H1 (cell line): ENCODE results near the gene MCM9. TPM values are rescaled to one million over a fixed set of nuclear protein-coding genes. Genes with fewer than 3 reads are reported as not detected.
A peak's percentile ranks its signal among the peaks of the same experiment; 100 is the strongest.

Experiments used
- CTCF ChIA-PET: fragments of 300-600 bp; sonication (Branson Sonifier 250); formaldehyde crosslinking; loops from one replicate; lab custom pipeline; 2021; ENCODE audit not compliant: partially characterized antibody; lab: Charles Lee
- POLR2A ChIA-PET: fragments of 300-600 bp; sonication (Branson Sonifier 250); formaldehyde crosslinking; loops from one replicate; lab custom pipeline; 2021; ENCODE audit warnings: inconsistent platforms; ENCODE audit not compliant: partially characterized antibody; lab: Charles Lee
- DNase-seq, 2 experiments: peaks; one replicate each; pipeline versions ENCODE4 v3.0.0 to v3.0.0-alpha.2; 2010 to 2022; ENCODE audit warnings: low spot score in 2 of 2, low read depth in 1 of 2, mixed read lengths in 1 of 2
- FAIRE-seq: peaks from 2 replicates; lab custom pipeline; 2011; peaks lifted over from hg19 to GRCh38; lab: Jason Lieb, UNC
- H2AFZ ChIP-seq: 2 replicates; pipeline ENCODE4 v1.8.1; 2012; ENCODE audit warnings: low read length, inconsistent platforms
- H2AK5ac ChIP-seq: 2 replicates; pipeline ENCODE4 v1.6.1; 2013; ENCODE audit warnings: low read depth, low read length
- H2BK120ac ChIP-seq: replicated peaks from 2 replicates; pipeline ENCODE3; 2013; ENCODE audit warnings: low read depth, low read length, inconsistent platforms
- H2BK12ac ChIP-seq: 2 replicates; pipeline ENCODE4 v1.6.1; 2013; ENCODE audit warnings: low read depth, low read length
- H2BK15ac ChIP-seq: 2 replicates; pipeline ENCODE4 v1.6.1; 2013; ENCODE audit warnings: low read length
- H2BK20ac ChIP-seq: 2 replicates; pipeline ENCODE4 v1.6.1; 2013; ENCODE audit warnings: low read length
- H2BK5ac ChIP-seq: 2 replicates; pipeline ENCODE4 v1.6.1; 2013; ENCODE audit warnings: low read depth, low read length
- H3K14ac ChIP-seq: 2 replicates; pipeline ENCODE4 v1.6.1; 2013; ENCODE audit warnings: inconsistent platforms; ENCODE audit not compliant: insufficient read length
- H3K18ac ChIP-seq: 2 replicates; pipeline ENCODE4 v1.6.1; 2013; ENCODE audit warnings: low read length; ENCODE audit errors: extremely low read depth
- H3K23ac ChIP-seq: 2 replicates; pipeline ENCODE4 v1.6.1; 2013; ENCODE audit warnings: inconsistent platforms; ENCODE audit not compliant: insufficient read length
- H3K23me2 ChIP-seq: 2 replicates; pipeline ENCODE4 v1.6.1; 2013; ENCODE audit warnings: low read depth, low read length
- H3K27ac ChIP-seq: 2 replicates; pipeline ENCODE4 v1.6.1; 2011; ENCODE audit warnings: low read depth, low read length, inconsistent platforms
- H3K27me3 ChIP-seq, 4 experiments: replicated peaks in 1 of 4; 1 replicate in 1 of 4; 2 replicates in 3 of 4; pipeline versions ENCODE4 v1.6.1 to v1.8.1; 2011 to 2013; ENCODE audit warnings: low read length in 3 of 4, mild to moderate bottlenecking in 3 of 4, inconsistent platforms in 2 of 4, mixed read lengths in 2 of 4, moderate library complexity in 1 of 4; ENCODE audit not compliant: control insufficient read depth in 3 of 4, insufficient read depth in 3 of 4; ENCODE audit errors: extremely low read depth in 1 of 4
- H3K36me3 ChIP-seq, 4 experiments: 2 replicates each; pipeline versions ENCODE4 v1.6.1 to v1.8.1; 2011 to 2013; ENCODE audit warnings: mild to moderate bottlenecking in 4 of 4, low read length in 3 of 4, moderate library complexity in 2 of 4, control low read depth in 1 of 4, inconsistent platforms in 1 of 4; ENCODE audit not compliant: insufficient read depth in 4 of 4, control insufficient read depth in 2 of 4
- H3K4ac ChIP-seq: replicated peaks from 2 replicates; pipeline ENCODE3; 2013; ENCODE audit warnings: low read length, low read depth, mixed read lengths, inconsistent platforms; ENCODE audit not compliant: insufficient read length
- H3K4me1 ChIP-seq, 4 experiments: replicated peaks in 1 of 4; 1 replicate in 1 of 4; 2 replicates in 3 of 4; pipeline versions ENCODE4 v1.6.1 to v1.8.1; 2011 to 2013; ENCODE audit warnings: low read length in 3 of 4, inconsistent platforms in 2 of 4, mixed read lengths in 1 of 4; ENCODE audit not compliant: insufficient read depth in 4 of 4, control insufficient read depth in 3 of 4
- H3K4me2 ChIP-seq, 2 experiments: 2 replicates each; pipeline versions ENCODE4 v1.6.1 to v1.8.1; 2011 to 2013; ENCODE audit warnings: low read depth in 2 of 2, low read length in 2 of 2, control low read depth in 1 of 2, inconsistent platforms in 1 of 2, mild to moderate bottlenecking in 1 of 2; ENCODE audit not compliant: insufficient read depth in 1 of 2
- H3K4me3 ChIP-seq, 4 experiments: fragments of 200-600, 300-600 bp in 1 of 4; sonication (generic), shearing (Covaris generic), sonication (Bioruptor Twin) in 1 of 4; 2 replicates each; pipeline versions ENCODE4 v1.5.1 to v1.8.1; 2011 to 2016; ENCODE audit warnings: low read length in 4 of 4, low read depth in 3 of 4, control low read depth in 2 of 4, inconsistent platforms in 2 of 4, mild to moderate bottlenecking in 2 of 4, mixed read lengths in 1 of 4, moderate library complexity in 1 of 4; ENCODE audit not compliant: insufficient read depth in 2 of 4; ENCODE audit errors: extremely low read depth in 1 of 4
- H3K56ac ChIP-seq: replicated peaks from 2 replicates; pipeline ENCODE3; 2013; ENCODE audit warnings: low read depth, mild to moderate bottlenecking, mixed read lengths, low read length, inconsistent platforms; ENCODE audit not compliant: insufficient read length
- H3K79me1 ChIP-seq: 2 replicates; pipeline ENCODE4 v1.6.1; 2013; ENCODE audit warnings: low read depth, low read length, control low read depth
- H3K79me2 ChIP-seq, 2 experiments: 2 replicates each; pipeline versions ENCODE4 v1.6.1 to v1.8.1; 2012 to 2013; ENCODE audit warnings: low read length in 2 of 2, mild to moderate bottlenecking in 2 of 2, inconsistent platforms in 1 of 2; ENCODE audit not compliant: insufficient read depth in 2 of 2, control insufficient read depth in 1 of 2
- H3K9ac ChIP-seq, 4 experiments: replicated peaks in 1 of 4; 1 replicate in 1 of 4; 2 replicates in 3 of 4; pipeline versions ENCODE4 v1.6.1 to v1.8.1; 2011 to 2013; ENCODE audit warnings: low read depth in 3 of 4, low read length in 3 of 4, control low read depth in 2 of 4, mild to moderate bottlenecking in 2 of 4, moderate library complexity in 2 of 4, inconsistent platforms in 1 of 4; ENCODE audit errors: extremely low read depth in 1 of 4
- H3K9me3 ChIP-seq, 2 experiments: 2 replicates each; pipeline versions ENCODE4 v1.6.1 to v1.8.1; 2012 to 2013; ENCODE audit warnings: mild to moderate bottlenecking in 2 of 2, moderate library complexity in 2 of 2, control low read depth in 1 of 2, inconsistent platforms in 1 of 2, low read depth in 1 of 2, low read length in 1 of 2, mixed read lengths in 1 of 2; ENCODE audit not compliant: insufficient read depth in 2 of 2
- H4K20me1 ChIP-seq, 2 experiments: replicated peaks in 1 of 2; 2 replicates each; pipeline versions ENCODE3 to v1.8.1; 2011 to 2013; ENCODE audit warnings: inconsistent platforms in 2 of 2, low read length in 2 of 2, mild to moderate bottlenecking in 1 of 2; ENCODE audit not compliant: insufficient read depth in 2 of 2, control insufficient read depth in 1 of 2
- H4K5ac ChIP-seq: 2 replicates; pipeline ENCODE4 v1.6.1; 2013; ENCODE audit warnings: low read length, low read depth, mixed read lengths, inconsistent platforms; ENCODE audit not compliant: insufficient read length
- H4K8ac ChIP-seq: 2 replicates; pipeline ENCODE4 v1.8.0; 2013; ENCODE audit warnings: mild to moderate bottlenecking, moderate library complexity, low read length, inconsistent platforms; ENCODE audit not compliant: insufficient read depth; ENCODE audit errors: extremely low read depth
- H4K91ac ChIP-seq: replicated peaks from 2 replicates; pipeline ENCODE3; 2013; ENCODE audit warnings: low read length, mixed read lengths, inconsistent platforms; ENCODE audit not compliant: insufficient read length
- TCF12 ChIP-seq: IDR thresholded peaks from 2 replicates; pipeline ENCODE4 v1.6.1; 2011; ENCODE audit warnings: low read depth, mild to moderate bottlenecking, low read length
- TEAD4 ChIP-seq: IDR thresholded peaks from 2 replicates; pipeline ENCODE4 v1.6.1; 2012; ENCODE audit warnings: low read depth, low read length, inconsistent platforms, mixed read lengths
- WGBS, 2 experiments: shearing (Covaris generic) in 1 of 2; methylation state at CpG; one replicate each; pipeline versions ENCODE4 v1.1.6 to v1.1.7; 2013 to 2015; ENCODE audit warnings: low lambda C conversion rate in 2 of 2, mixed read lengths in 2 of 2, inconsistent platforms in 1 of 2, low coverage in 1 of 2, missing lambda C conversion rate in 1 of 2; ENCODE audit not compliant: insufficient replicate concordance in 2 of 2, insufficient coverage in 1 of 2, insufficient read length in 1 of 2; ENCODE audit errors: extremely low coverage in 1 of 2, missing lambda C conversion rate in 1 of 2; 5-methylcytosine and 5-hydroxymethylcytosine counted together
- polyA plus RNA-seq, 7 experiments: library from polyadenylated mRNA; depleted of rRNA in 3 of 7; stranded (reverse) in 5 of 7; unstranded in 2 of 7; fragments of >200 nt in 5 of 7; fragments of 200-250 nt in 2 of 7; gene quantifications; 1 replicate in 5 of 7; 2 replicates in 1 of 7; 4 replicates in 1 of 7; pipeline versions ENCODE4 v1.2.1 to v1.2.3, GENCODE V29; 2011 to 2013; ENCODE audit warnings: missing spikeins in 2 of 7, mixed read lengths in 2 of 7
- total RNA-seq: library from RNA; stranded (reverse); fragmentation: NEBNext Ultra II Directional; extraction: Animal tissue kit (Norgen Biotek cat#: 25700); gene quantifications from 2 replicates; pipeline ENCODE4 v1.2.1, GENCODE V29; 2021
- TF ChIP-seq, protein P1 (sequence below), 3 experiments: IDR thresholded peaks; 1 replicate in 2 of 3; 2 replicates in 1 of 3; pipeline versions ENCODE4 v1.5.1 to v1.6.1; 2011; ENCODE audit warnings: low read length in 3 of 3, mild to moderate bottlenecking in 3 of 3, inconsistent platforms in 2 of 3, low read depth in 1 of 3, moderate library complexity in 1 of 3; ENCODE audit not compliant: insufficient read depth in 1 of 3; ENCODE audit errors: control extremely low read depth in 1 of 3

Gene MCM9
- total and polyA plus RNA-seq, 2 of the 8 experiments (the other 6 are each of a cell fraction or from before 2014, with no cell fraction given), result 3.7 to 11.4 TPM

GRCh38 chr6:118930680-118931079 is 4.3 kb downstream of the MCM9 start:
- H3K27ac ChIP-seq, result no peak overlapping the region

More at GRCh38 chr6:118930680-118931079, 4.3 kb downstream of the MCM9 start:
- Histone ChIP-seq H3K4me1 (peaks cover 0 to 2% (median 0%) of the 10 kb centered on the region in 4 experiments; a peak in 2 of 7 replicates), H3K79me2 (peaks cover 0 to 21% of the 10 kb centered on the region in 2 experiments; a peak in 2 of 4 replicates), H2BK5ac (no peak overlapping the region), H3K56ac (no peak overlapping the region)
- FAIRE-seq, result no peak
- TF ChIP-seq TEAD4 (peak; percentile 60; the same call in 1 of the 2 replicates), TCF12 (no peak)
- TF ChIP-seq, protein P1, sequence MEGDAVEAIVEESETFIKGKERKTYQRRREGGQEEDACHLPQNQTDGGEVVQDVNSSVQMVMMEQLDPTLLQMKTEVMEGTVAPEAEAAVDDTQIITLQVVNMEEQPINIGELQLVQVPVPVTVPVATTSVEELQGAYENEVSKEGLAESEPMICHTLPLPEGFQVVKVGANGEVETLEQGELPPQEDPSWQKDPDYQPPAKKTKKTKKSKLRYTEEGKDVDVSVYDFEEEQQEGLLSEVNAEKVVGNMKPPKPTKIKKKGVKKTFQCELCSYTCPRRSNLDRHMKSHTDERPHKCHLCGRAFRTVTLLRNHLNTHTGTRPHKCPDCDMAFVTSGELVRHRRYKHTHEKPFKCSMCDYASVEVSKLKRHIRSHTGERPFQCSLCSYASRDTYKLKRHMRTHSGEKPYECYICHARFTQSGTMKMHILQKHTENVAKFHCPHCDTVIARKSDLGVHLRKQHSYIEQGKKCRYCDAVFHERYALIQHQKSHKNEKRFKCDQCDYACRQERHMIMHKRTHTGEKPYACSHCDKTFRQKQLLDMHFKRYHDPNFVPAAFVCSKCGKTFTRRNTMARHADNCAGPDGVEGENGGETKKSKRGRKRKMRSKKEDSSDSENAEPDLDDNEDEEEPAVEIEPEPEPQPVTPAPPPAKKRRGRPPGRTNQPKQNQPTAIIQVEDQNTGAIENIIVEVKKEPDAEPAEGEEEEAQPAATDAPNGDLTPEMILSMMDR (IDR thresholded peaks at IDR 0.05; ENCODE audit: control extremely low read depth in 1 of 3, insufficient read depth in 1 of 3, low read depth in 1 of 3, low read length in 3 of 3), result peak in 1 of 3 experiments; percentile 9; a peak in 2 of 4 replicates
- TF ChIP-seq, all 59 proteins: peak for 2
- H2AFZ ChIP-seq, result no peak overlapping the region
- H2BK15ac ChIP-seq, result no peak overlapping the region
- no peak overlapping the region for H2AK5ac ChIP-seq
- peaks cover 0 to 24% (median 8%) of the 10 kb centered on the region in 4 experiments; a peak in 4 of 8 replicates for H3K36me3 ChIP-seq
- WGBS, 2 experiments, result 96% methylated on average over 3 of the region's 3 CpGs; no CpG with 5 or more reads in 1 of the 2 experiments
- H2BK120ac ChIP-seq, result no peak overlapping the region
- no peak overlapping the region for H3K14ac ChIP-seq
- no peak overlapping the region for H3K23ac ChIP-seq
- H3K9me3 ChIP-seq, result no peaks in the 10 kb centered on the region
- H2BK12ac ChIP-seq, result no peak overlapping the region
- H4K5ac ChIP-seq, result no peak overlapping the region
- no peaks in the 10 kb centered on the region; the same call in 1 of the 2 replicates for H3K23me2 ChIP-seq
- H3K4ac ChIP-seq, result no peak overlapping the region
- DNase-seq, result no peak
- no peak overlapping the region for H4K8ac ChIP-seq
- no peak overlapping the region for H3K18ac ChIP-seq
- no peak overlapping the region for H4K91ac ChIP-seq
- no peak overlapping the region for H3K4me2 ChIP-seq
- no peak overlapping the region for H3K9ac ChIP-seq
- peaks cover 0 to 8% of the 10 kb centered on the region in 2 experiments for H4K20me1 ChIP-seq
- no peak overlapping the region for H2BK20ac ChIP-seq
- no peaks in the 10 kb centered on the region for H3K79me1 ChIP-seq
- H3K27me3 ChIP-seq, result no peaks in the 10 kb centered on the region
- POLR2A ChIA-PET, result no interaction called here
- CTCF ChIA-PET, result no interaction called here
- H3K4me3 ChIP-seq, result no peak overlapping the region
